Trophoblast cell (in vitro differentiated cells and primary cell): ENCODE results near the gene LCN9.

ENCODE experiments used
- DNase-seq, 2 donors: peaks; one replicate each; pipeline ENCODE4 v3.0.0-alpha.2; 2016
- H2AFZ ChIP-seq: 2 replicates; pipeline ENCODE4 v1.6.1; 2013; ENCODE audit warnings: low read length, moderate library complexity, mild to moderate bottlenecking; ENCODE audit not compliant: insufficient read depth, poor library complexity
- H2AK5ac ChIP-seq: 2 replicates; pipeline ENCODE4 v1.6.1; 2013; ENCODE audit warnings: mild to moderate bottlenecking, low read length
- H2BK120ac ChIP-seq: 2 replicates; pipeline ENCODE4 v1.6.1; 2013; ENCODE audit warnings: low read length, mild to moderate bottlenecking, moderate library complexity; ENCODE audit not compliant: insufficient read depth, poor library complexity
- H2BK12ac ChIP-seq: 2 replicates; pipeline ENCODE4 v1.6.1; 2013; ENCODE audit warnings: mild to moderate bottlenecking, low read length, moderate library complexity
- H2BK5ac ChIP-seq: 2 replicates; pipeline ENCODE4 v1.6.1; 2013; ENCODE audit warnings: low read length, low read depth, moderate library complexity, mild to moderate bottlenecking; ENCODE audit not compliant: poor library complexity
- H3K14ac ChIP-seq: 2 replicates; pipeline ENCODE4 v1.6.1; 2013; ENCODE audit warnings: mild to moderate bottlenecking, low read length
- H3K18ac ChIP-seq: 2 replicates; pipeline ENCODE4 v1.6.1; 2013; ENCODE audit warnings: mild to moderate bottlenecking, low read length
- H3K23ac ChIP-seq: 2 replicates; pipeline ENCODE4 v1.6.1; 2013; ENCODE audit warnings: low read length
- H3K27ac ChIP-seq: 2 replicates; pipeline ENCODE4 v1.5.1; 2013; ENCODE audit warnings: low read depth, mild to moderate bottlenecking, inconsistent platforms, low read length, moderate library complexity
- H3K27me3 ChIP-seq: 2 replicates; pipeline ENCODE4 v1.6.1; 2013; ENCODE audit warnings: inconsistent platforms, mild to moderate bottlenecking, low read length, moderate library complexity; ENCODE audit not compliant: insufficient read depth
- H3K36me3 ChIP-seq, 2 experiments: 1 replicate in 1 of 2; 2 replicates in 1 of 2; pipeline ENCODE4 v1.6.1; 2013; ENCODE audit warnings: low read length in 2 of 2, mild to moderate bottlenecking in 2 of 2, moderate library complexity in 1 of 2; ENCODE audit not compliant: insufficient read depth in 2 of 2, control insufficient read depth in 1 of 2
- H3K4ac ChIP-seq: 2 replicates; pipeline ENCODE4 v1.6.1; 2013; ENCODE audit warnings: low read depth, mild to moderate bottlenecking, low read length, moderate library complexity
- H3K4me1 ChIP-seq, 2 experiments: 1 replicate in 1 of 2; 2 replicates in 1 of 2; pipeline ENCODE4 v1.6.1; 2013; ENCODE audit warnings: low read length in 2 of 2, mild to moderate bottlenecking in 2 of 2, moderate library complexity in 1 of 2; ENCODE audit not compliant: insufficient read depth in 2 of 2, control insufficient read depth in 1 of 2
- H3K4me2 ChIP-seq: 2 replicates; pipeline ENCODE4 v1.6.1; 2013; ENCODE audit warnings: inconsistent platforms, mild to moderate bottlenecking, low read length, moderate library complexity
- H3K4me3 ChIP-seq: 2 replicates; pipeline ENCODE4 v1.5.1; 2013; ENCODE audit warnings: mild to moderate bottlenecking, low read depth, low read length, inconsistent platforms
- H3K79me1 ChIP-seq: one replicate; pipeline ENCODE4 v1.6.1; 2013; ENCODE audit warnings: low read length
- H3K79me2 ChIP-seq: 2 replicates; pipeline ENCODE4 v1.6.1; 2013; ENCODE audit warnings: low read length, mild to moderate bottlenecking; ENCODE audit not compliant: control insufficient read depth, insufficient read depth, poor library complexity
- H3K9ac ChIP-seq: 2 replicates; pipeline ENCODE4 v1.6.1; 2013; ENCODE audit warnings: mild to moderate bottlenecking, low read length
- H3K9me3 ChIP-seq: 2 replicates; pipeline ENCODE4 v1.6.1; 2013; ENCODE audit warnings: low read depth, mild to moderate bottlenecking, control low read depth, inconsistent platforms, low read length; ENCODE audit not compliant: insufficient read depth
- H4K12ac ChIP-seq: 2 replicates; pipeline ENCODE4 v1.6.1; 2013; ENCODE audit warnings: low read depth, mild to moderate bottlenecking, low read length, moderate library complexity
- H4K8ac ChIP-seq: 2 replicates; pipeline ENCODE4 v1.6.1; 2013; ENCODE audit warnings: low read depth, mild to moderate bottlenecking, low read length, moderate library complexity
- H4K91ac ChIP-seq: one replicate; pipeline ENCODE4 v1.6.1; 2013; ENCODE audit warnings: low read depth, mild to moderate bottlenecking, low read length, moderate library complexity
- WGBS: extraction: QIAGEN DNeasy Blood & Tissue Kit; methylation state at CpG from one replicate; pipeline ENCODE4 v1.1.7; 2013; ENCODE audit warnings: missing lambda C conversion rate; ENCODE audit not compliant: insufficient read length, insufficient coverage; ENCODE audit errors: extremely low coverage; 5-methylcytosine and 5-hydroxymethylcytosine counted together

Gene LCN9

DNA sequence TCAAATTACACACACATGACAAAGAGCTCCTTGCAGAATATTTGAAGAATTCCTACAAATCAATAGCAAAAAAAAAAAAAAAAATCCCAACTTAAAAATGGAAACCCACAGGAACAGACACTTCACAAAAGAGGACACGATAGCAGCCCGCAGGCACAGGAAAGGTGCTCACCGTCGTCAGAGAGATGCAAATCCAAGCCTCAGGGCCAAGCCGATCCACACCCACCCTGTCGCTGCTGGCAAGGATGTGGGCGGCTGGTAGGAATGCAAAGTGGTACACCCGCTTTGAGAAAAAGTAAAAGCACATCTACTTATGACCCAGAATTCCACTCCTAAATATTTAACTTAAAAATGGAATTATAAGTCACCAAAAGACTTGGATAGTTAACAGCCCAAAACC, 10.8 kb downstream of the LCN9 start:
- no CpG with 5 or more reads among the region's 8 CpGs for WGBS

DNA sequence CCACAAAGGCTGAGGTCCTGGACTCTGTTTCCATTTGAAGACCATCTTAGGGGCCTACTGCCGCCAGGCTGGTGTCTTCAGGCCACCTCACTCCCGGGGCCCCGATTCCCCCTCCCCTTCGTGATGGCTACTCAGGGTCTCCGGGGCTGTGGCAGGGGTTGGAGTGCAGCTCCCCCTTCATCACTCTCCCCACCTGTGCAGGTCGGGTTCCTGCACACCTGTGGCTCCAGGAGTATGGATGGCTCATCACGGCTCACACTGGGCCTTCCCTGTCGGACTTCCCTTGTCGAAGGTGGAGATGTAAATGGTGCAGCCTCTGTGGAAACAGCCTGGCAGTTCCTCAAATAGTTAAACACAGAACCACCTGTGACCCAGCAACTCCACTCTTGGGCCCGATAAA, 11.9 kb downstream of the LCN9 start:
- Histone ChIP-seq H3K27me3 (no peaks in the 10 kb centered on the region), H3K4me1 (no peaks in the 10 kb centered on the region), H2BK120ac (no peak overlapping the region), H3K18ac (no peak overlapping the region), H3K79me2 (no peaks in the 10 kb centered on the region), H3K14ac (no peak overlapping the region), H3K23ac (no peak overlapping the region), H2AK5ac (no peak overlapping the region), H3K4me3 (no peak overlapping the region), H3K4me2 (no peak overlapping the region), H4K8ac (no peak overlapping the region), H2BK5ac (no peak overlapping the region), H2AFZ (no peak overlapping the region), H3K27ac (no peak overlapping the region), H3K36me3 (no peaks in the 10 kb centered on the region), H3K79me1 (no peaks in the 10 kb centered on the region), H4K12ac (no peak overlapping the region), H3K9ac (no peak overlapping the region), H3K4ac (no peak overlapping the region), H2BK12ac (no peak overlapping the region), H4K91ac (no peak overlapping the region), H3K9me3 (peaks cover 11% of the 10 kb centered on the region)
- no CpG with 5 or more reads among the region's 10 CpGs for WGBS
- no peak for DNase-seq

More for the DNA sequence above, 10.8 kb downstream of the LCN9 start:
- Histone ChIP-seq H3K4me1 (no peaks in the 10 kb centered on the region), H3K36me3 (no peaks in the 10 kb centered on the region), H3K4me3 (no peak overlapping the region), H3K27me3 (no peaks in the 10 kb centered on the region), H3K9me3 (peaks cover 18% of the 10 kb centered on the region), H3K14ac (no peak overlapping the region), H3K79me2 (no peaks in the 10 kb centered on the region), H3K27ac (no peak overlapping the region), H2BK120ac (no peak overlapping the region), H4K12ac (no peak overlapping the region), H3K4ac (no peak overlapping the region), H4K91ac (no peak overlapping the region), H2BK5ac (no peak overlapping the region), H3K23ac (no peak overlapping the region), H3K79me1 (no peaks in the 10 kb centered on the region), H2BK12ac (no peak overlapping the region), H4K8ac (no peak overlapping the region), H2AK5ac (no peak overlapping the region), H2AFZ (no peak overlapping the region), H3K18ac (no peak overlapping the region), H3K4me2 (no peak overlapping the region), H3K9ac (no peak overlapping the region)
- no peak for DNase-seq

DNA sequence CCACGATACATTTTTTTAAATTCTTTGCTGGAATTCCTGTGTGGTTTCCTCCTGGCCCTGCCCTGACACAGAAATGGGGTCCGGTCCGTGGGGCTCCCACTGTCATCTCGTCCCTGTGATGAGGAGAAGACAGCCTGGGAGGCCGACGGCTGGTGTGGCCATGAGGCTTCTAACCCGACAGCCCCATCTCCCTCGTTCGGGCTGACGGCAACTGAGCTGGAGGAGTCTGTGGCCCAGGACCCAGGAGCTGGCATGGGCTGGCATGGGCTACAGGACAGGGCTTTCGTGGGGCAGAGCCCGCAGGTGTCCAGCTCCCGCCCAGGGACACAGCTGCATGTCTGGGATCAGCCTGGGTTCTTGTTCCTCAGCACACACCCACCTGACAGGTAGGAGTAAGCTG, 13.8 kb downstream of the LCN9 start:
- Histone ChIP-seq H3K4me3 (no peak overlapping the region), H3K79me1 (no peaks in the 10 kb centered on the region), H2BK120ac (no peak overlapping the region), H3K4me2 (no peak overlapping the region), H3K27me3 (no peaks in the 10 kb centered on the region), H2BK5ac (no peak overlapping the region), H3K27ac (no peak overlapping the region), H3K18ac (no peak overlapping the region), H3K79me2 (no peaks in the 10 kb centered on the region), H2AFZ (no peak overlapping the region), H4K91ac (no peak overlapping the region), H3K4me1 (no peaks in the 10 kb centered on the region), H3K9me3 (peaks cover 2% of the 10 kb centered on the region), H3K4ac (no peak overlapping the region), H3K36me3 (no peaks in the 10 kb centered on the region), H2AK5ac (no peak overlapping the region), H2BK12ac (no peak overlapping the region), H4K8ac (no peak overlapping the region), H3K14ac (no peak overlapping the region), H3K9ac (no peak overlapping the region), H3K23ac (no peak overlapping the region), H4K12ac (no peak overlapping the region)
- no CpG with 5 or more reads among the region's 13 CpGs for WGBS
- DNase-seq, result no peak

DNA sequence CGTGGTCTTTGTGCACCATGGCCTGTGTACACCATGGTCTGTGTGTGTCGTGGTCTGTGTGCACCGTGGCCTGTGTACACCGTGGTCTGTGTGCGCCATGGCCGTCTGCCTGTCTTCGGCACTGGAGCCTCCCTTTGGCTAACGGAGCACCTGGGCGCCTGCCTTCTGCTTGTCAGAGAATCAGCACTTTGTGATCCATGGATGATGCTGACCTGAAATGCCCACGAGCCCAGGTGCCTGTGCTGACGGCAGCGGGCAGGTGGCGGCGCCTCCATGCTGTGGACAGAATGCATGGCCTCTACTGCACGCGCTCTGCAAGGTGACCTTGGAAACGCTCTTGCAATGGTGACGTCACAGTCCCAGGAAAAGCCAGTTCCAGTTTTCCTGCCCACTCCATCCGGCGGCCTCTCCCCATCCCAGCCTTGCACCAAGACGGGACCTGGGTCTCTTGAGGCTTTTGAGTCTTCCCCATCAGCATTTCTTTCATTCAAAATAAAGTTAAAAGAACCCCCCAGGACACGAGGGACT, 14.6 kb downstream of the LCN9 start:
- WGBS, result no CpG with 5 or more reads among the region's 22 CpGs
- Histone ChIP-seq H2AK5ac (no peak overlapping the region), H4K12ac (no peak overlapping the region), H4K8ac (no peak overlapping the region), H4K91ac (no peak overlapping the region), H3K27ac (no peak overlapping the region), H3K4me2 (no peak overlapping the region), H2BK12ac (no peak overlapping the region), H3K9me3 (peaks cover 2% of the 10 kb centered on the region), H2AFZ (no peak overlapping the region), H3K14ac (no peak overlapping the region), H3K4me1 (no peaks in the 10 kb centered on the region), H2BK120ac (no peak overlapping the region), H3K4me3 (no peak overlapping the region), H2BK5ac (no peak overlapping the region), H3K79me1 (no peaks in the 10 kb centered on the region), H3K27me3 (no peaks in the 10 kb centered on the region), H3K4ac (no peak overlapping the region), H3K9ac (no peak overlapping the region), H3K18ac (no peak overlapping the region), H3K79me2 (no peaks in the 10 kb centered on the region), H3K23ac (no peak overlapping the region), H3K36me3 (no peaks in the 10 kb centered on the region)
- no peak for DNase-seq
